H9 (cell line): ENCODE results near the gene MAD2L1. TPM values are rescaled to one million over a fixed set of nuclear protein-coding genes. Genes with fewer than 3 reads are reported as not detected.

Experiments
- DNase-seq: peaks from one replicate; pipeline ENCODE4 v3.0.0-alpha.2; 2017
- H2AFZ ChIP-seq: one replicate; pipeline ENCODE4 v1.6.1; 2013; ENCODE audit warnings: mild to moderate bottlenecking, low read length, control low read depth, moderate library complexity
- H2AK5ac ChIP-seq: 2 replicates; pipeline ENCODE4 v1.6.1; 2013; ENCODE audit warnings: low read length, control low read depth, mixed read lengths; ENCODE audit not compliant: insufficient read length
- H2BK120ac ChIP-seq: one replicate; pipeline ENCODE4 v1.6.1; 2013; ENCODE audit warnings: low read depth, mild to moderate bottlenecking, low read length, control low read depth, inconsistent platforms; ENCODE audit not compliant: poor library complexity, severe bottlenecking
- H2BK12ac ChIP-seq: 2 replicates; pipeline ENCODE4 v1.6.1; 2013; ENCODE audit warnings: low read length, control low read depth, mixed read lengths, low read depth; ENCODE audit not compliant: insufficient read length
- H2BK15ac ChIP-seq: 2 replicates; pipeline ENCODE4 v1.6.1; 2013; ENCODE audit warnings: low read depth, low read length, control low read depth
- H2BK20ac ChIP-seq: one replicate; pipeline ENCODE4 v1.6.1; 2013; ENCODE audit warnings: low read depth, mild to moderate bottlenecking, low read length, control low read depth, inconsistent platforms; ENCODE audit not compliant: poor library complexity, severe bottlenecking
- H2BK5ac ChIP-seq: 2 replicates; pipeline ENCODE4 v1.6.1; 2013; ENCODE audit warnings: low read length, control low read depth, mixed read lengths; ENCODE audit not compliant: insufficient read length
- H3K14ac ChIP-seq: 2 replicates; pipeline ENCODE4 v1.6.1; 2013; ENCODE audit warnings: low read length, control low read depth; ENCODE audit not compliant: insufficient read depth
- H3K18ac ChIP-seq: 2 replicates; pipeline ENCODE4 v1.6.1; 2013; ENCODE audit warnings: low read depth, mild to moderate bottlenecking, mixed read lengths, low read length, control low read depth; ENCODE audit not compliant: insufficient read length
- H3K23ac ChIP-seq: 2 replicates; pipeline ENCODE4 v1.6.1; 2013; ENCODE audit warnings: low read length, control low read depth, mixed read lengths, low read depth; ENCODE audit not compliant: insufficient read length
- H3K23me2 ChIP-seq: 2 replicates; pipeline ENCODE4 v1.6.1; 2013; ENCODE audit warnings: low read depth, mild to moderate bottlenecking, mixed read lengths, low read length, control low read depth; ENCODE audit not compliant: insufficient read length, poor library complexity, severe bottlenecking
- H3K27ac ChIP-seq: 2 replicates; pipeline ENCODE4 v1.5.1; 2013; ENCODE audit warnings: low read length, control low read depth, mixed read lengths, low read depth; ENCODE audit not compliant: insufficient read length
- H3K27me3 ChIP-seq: 2 replicates; pipeline ENCODE4 v1.6.1; 2013; ENCODE audit warnings: low read length, control low read depth, inconsistent platforms; ENCODE audit not compliant: insufficient read depth
- H3K4ac ChIP-seq: 2 replicates; pipeline ENCODE4 v1.6.1; 2013; ENCODE audit warnings: low read depth, mild to moderate bottlenecking, control low read depth, inconsistent platforms, low read length, moderate library complexity
- H3K4me1 ChIP-seq: 2 replicates; pipeline ENCODE4 v1.6.1; 2013; ENCODE audit warnings: low read length, control low read depth, inconsistent platforms; ENCODE audit not compliant: insufficient read depth
- H3K4me2 ChIP-seq: 2 replicates; pipeline ENCODE4 v1.6.1; 2013; ENCODE audit warnings: low read length, control low read depth, mixed read lengths; ENCODE audit not compliant: insufficient read length, insufficient read depth
- H3K56ac ChIP-seq: 2 replicates; pipeline ENCODE4 v1.6.1; 2013; ENCODE audit warnings: low read depth, mild to moderate bottlenecking, mixed read lengths, low read length, control low read depth; ENCODE audit not compliant: insufficient read length
- H3K79me1 ChIP-seq: 2 replicates; pipeline ENCODE4 v1.6.1; 2013; ENCODE audit warnings: low read depth, mild to moderate bottlenecking, moderate library complexity, low read length, control low read depth, inconsistent platforms; ENCODE audit not compliant: insufficient read depth, poor library complexity, severe bottlenecking
- H3K79me2 ChIP-seq: 2 replicates; pipeline ENCODE4 v1.6.1; 2013; ENCODE audit warnings: low read length, control low read depth, inconsistent platforms; ENCODE audit not compliant: insufficient read depth
- H3K9ac ChIP-seq: 2 replicates; pipeline ENCODE4 v1.6.1; 2013; ENCODE audit warnings: low read length, control low read depth, mixed read lengths; ENCODE audit not compliant: insufficient read length; ENCODE audit errors: extremely low read depth
- H3K9me3 ChIP-seq: one replicate; pipeline ENCODE4 v1.6.1; 2013; ENCODE audit warnings: low read depth, low read length, inconsistent platforms; ENCODE audit not compliant: control insufficient read depth
- H3T11ph ChIP-seq: one replicate; pipeline ENCODE4 v1.6.1; 2013; ENCODE audit warnings: mild to moderate bottlenecking, low read length, control low read depth, inconsistent platforms
- H4K20me1 ChIP-seq: one replicate; pipeline ENCODE4 v1.6.1; 2013; ENCODE audit not compliant: control insufficient read depth, insufficient read length, insufficient read depth
- H4K5ac ChIP-seq: 2 replicates; pipeline ENCODE4 v1.6.1; 2013; ENCODE audit warnings: low read depth, mild to moderate bottlenecking, mixed read lengths, low read length, control low read depth; ENCODE audit not compliant: insufficient read length
- H4K8ac ChIP-seq: replicated peaks from 2 replicates; pipeline ENCODE4 v1.6.1; 2013; ENCODE audit warnings: low read length, control low read depth, mixed read lengths, low read depth; ENCODE audit not compliant: insufficient read length
- H4K91ac ChIP-seq: 2 replicates; pipeline ENCODE4 v1.6.1; 2013; ENCODE audit warnings: low read depth, mild to moderate bottlenecking, moderate library complexity, mixed read lengths, low read length, control low read depth; ENCODE audit not compliant: insufficient read length
- H3K27ac Mint-ChIP-seq, 3 experiments: 2 replicates in 2 of 3; 3 replicates in 1 of 3; pipeline ENCODE4 v1.8.0; 2020 to 2021; ENCODE audit warnings: mixed read lengths in 3 of 3, mild to moderate bottlenecking in 1 of 3, moderate library complexity in 1 of 3
- H3K27me3 Mint-ChIP-seq: 2 replicates; pipeline ENCODE4 v1.8.0; 2021; ENCODE audit warnings: low read depth, mild to moderate bottlenecking, moderate library complexity, mixed read lengths
- H3K36me3 Mint-ChIP-seq, 3 experiments: 2 replicates in 2 of 3; 3 replicates in 1 of 3; pipeline ENCODE4 v1.8.0; 2020 to 2021; ENCODE audit warnings: low read depth in 3 of 3, mixed read lengths in 3 of 3; ENCODE audit not compliant: insufficient read depth in 1 of 3
- H3K4me1 Mint-ChIP-seq, 2 experiments: 2 replicates each; pipeline ENCODE4 v1.8.0; 2020; ENCODE audit warnings: mixed read lengths in 2 of 2
- H3K4me3 Mint-ChIP-seq, 2 experiments: 2 replicates in 1 of 2; 3 replicates in 1 of 2; pipeline ENCODE4 v1.8.0; 2020 to 2021; ENCODE audit warnings: mild to moderate bottlenecking in 2 of 2, mixed read lengths in 2 of 2, moderate library complexity in 1 of 2
- H3K9me3 Mint-ChIP-seq, 2 experiments: 2 replicates in 1 of 2; 3 replicates in 1 of 2; pipeline ENCODE4 v1.8.0; 2020; ENCODE audit warnings: mild to moderate bottlenecking in 2 of 2, mixed read lengths in 2 of 2, moderate library complexity in 1 of 2
- WGBS: extraction: QIAGEN DNeasy Blood & Tissue Kit; methylation state at CpG from one replicate; pipeline ENCODE4 v1.1.7; 2013; ENCODE audit warnings: missing lambda C conversion rate, low lambda C conversion rate, mixed read lengths; ENCODE audit not compliant: insufficient read length; ENCODE audit errors: extremely low coverage; 5-methylcytosine and 5-hydroxymethylcytosine counted together
- total RNA-seq: library from RNA; stranded (reverse); gene quantifications from 2 replicates; pipeline ENCODE4 v1.2.1, GENCODE V29; 2021
- TF ChIP-seq, protein P1 (sequence below): fragments of 200-600 bp; sonication (generic); conservative IDR thresholded peaks from 3 replicates; pipeline ENCODE4 v1.8.0; 2021; ENCODE audit warnings: antibody characterized with exemption, mild to moderate bottlenecking

MAD2L1 gene
- total RNA-seq, 1 experiment from 2014 or later = 87.2 TPM

DNA sequence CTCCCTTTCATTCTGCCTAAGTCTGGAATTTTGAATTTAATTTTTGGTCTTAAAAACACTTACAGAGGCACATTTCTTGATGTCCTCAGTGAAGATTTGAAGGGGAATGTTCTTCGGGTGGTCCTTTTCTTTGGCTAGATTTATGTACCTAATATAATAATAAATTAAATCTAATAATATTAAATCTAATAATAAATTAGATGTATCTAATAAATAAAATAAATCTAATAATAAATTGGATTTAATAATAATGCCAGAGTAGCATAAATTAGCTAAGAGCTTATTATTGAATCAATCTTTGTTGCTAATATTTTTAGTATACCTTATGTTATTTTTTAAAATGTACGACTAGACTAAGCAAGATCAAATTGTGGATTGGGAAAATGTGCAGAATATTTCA, 39.8 kb downstream of the MAD2L1 start:
- no peak overlapping the region for H3K27ac Mint-ChIP-seq
- no peak overlapping the region for H2BK5ac ChIP-seq
- no peaks in the 10 kb centered on the region for H3K27me3 ChIP-seq
- WGBS = no CpG with 5 or more reads among the region's 2 CpGs
- H4K20me1 ChIP-seq = no peaks in the 10 kb centered on the region
- no peak overlapping the region for H2BK20ac ChIP-seq
- no peak overlapping the region for H2BK12ac ChIP-seq
- H3K14ac ChIP-seq = no peak overlapping the region
- H3K36me3 Mint-ChIP-seq = no peaks in the 10 kb centered on the region
- H3T11ph ChIP-seq = no peak overlapping the region
- H3K23ac ChIP-seq = no peak overlapping the region
- no peak overlapping the region for H3K27ac ChIP-seq
- no peak overlapping the region for H2BK120ac ChIP-seq
- no peak overlapping the region for H3K4me3 Mint-ChIP-seq
- no peak overlapping the region for H4K91ac ChIP-seq
- H3K9me3 Mint-ChIP-seq = no peaks in the 10 kb centered on the region; a peak in 1 of 5 replicates
- H3K9ac ChIP-seq = no peak overlapping the region
- no peaks in the 10 kb centered on the region for H3K27me3 Mint-ChIP-seq
- no peaks in the 10 kb centered on the region for H3K79me2 ChIP-seq
- no peak overlapping the region for H3K56ac ChIP-seq
- no peak overlapping the region for H4K5ac ChIP-seq
- no peak for DNase-seq
- no peak overlapping the region for H3K18ac ChIP-seq
- H3K4me2 ChIP-seq = no peak overlapping the region
- H4K8ac ChIP-seq = no peak overlapping the region
- no peak overlapping the region for H2AFZ ChIP-seq
- TF ChIP-seq, protein P1, sequence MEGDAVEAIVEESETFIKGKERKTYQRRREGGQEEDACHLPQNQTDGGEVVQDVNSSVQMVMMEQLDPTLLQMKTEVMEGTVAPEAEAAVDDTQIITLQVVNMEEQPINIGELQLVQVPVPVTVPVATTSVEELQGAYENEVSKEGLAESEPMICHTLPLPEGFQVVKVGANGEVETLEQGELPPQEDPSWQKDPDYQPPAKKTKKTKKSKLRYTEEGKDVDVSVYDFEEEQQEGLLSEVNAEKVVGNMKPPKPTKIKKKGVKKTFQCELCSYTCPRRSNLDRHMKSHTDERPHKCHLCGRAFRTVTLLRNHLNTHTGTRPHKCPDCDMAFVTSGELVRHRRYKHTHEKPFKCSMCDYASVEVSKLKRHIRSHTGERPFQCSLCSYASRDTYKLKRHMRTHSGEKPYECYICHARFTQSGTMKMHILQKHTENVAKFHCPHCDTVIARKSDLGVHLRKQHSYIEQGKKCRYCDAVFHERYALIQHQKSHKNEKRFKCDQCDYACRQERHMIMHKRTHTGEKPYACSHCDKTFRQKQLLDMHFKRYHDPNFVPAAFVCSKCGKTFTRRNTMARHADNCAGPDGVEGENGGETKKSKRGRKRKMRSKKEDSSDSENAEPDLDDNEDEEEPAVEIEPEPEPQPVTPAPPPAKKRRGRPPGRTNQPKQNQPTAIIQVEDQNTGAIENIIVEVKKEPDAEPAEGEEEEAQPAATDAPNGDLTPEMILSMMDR = no peak
- H3K4me1 Mint-ChIP-seq = no peaks in the 10 kb centered on the region
- no peak overlapping the region for H3K4ac ChIP-seq
- no peaks in the 10 kb centered on the region for H3K79me1 ChIP-seq
- no peaks in the 10 kb centered on the region for H3K4me1 ChIP-seq
- H2AK5ac ChIP-seq = no peak overlapping the region
- H3K23me2 ChIP-seq = no peaks in the 10 kb centered on the region
- H3K9me3 ChIP-seq = no peaks in the 10 kb centered on the region
- no peak overlapping the region for H2BK15ac ChIP-seq
